Stomach (tissue), 4 donors: Measurements from ENCODE around the gene CLTA.

Experiments
- POLR2A ChIP-seq, 4 donors: fragments of 450-650 bp; IDR thresholded peaks; one replicate each; pipeline ENCODE4 v1.6.1; 2016; ENCODE audit warnings: antibody characterized with exemption in 4 of 4, control low read depth in 2 of 4, mild to moderate bottlenecking in 1 of 4, moderate library complexity in 1 of 4
- POLR2AphosphoS5 ChIP-seq, 3 donors: sonication (generic); formaldehyde crosslinking; IDR thresholded peaks; one replicate each; pipeline ENCODE4 v1.6.1; 2016; ENCODE audit warnings: antibody characterized with exemption in 3 of 3
- TF ChIP-seq, protein P1 (sequence below), 7 experiments: fragments of 450-650 bp in 4 of 7; fragments of 200-600 bp in 3 of 7; sonication (generic) in 3 of 7; IDR thresholded peaks; one replicate each; pipeline ENCODE4 v1.5.1; 2016 to 2019; ENCODE audit warnings: antibody characterized with exemption in 7 of 7, control low read depth in 2 of 7, mild to moderate bottlenecking in 1 of 7

DNA sequence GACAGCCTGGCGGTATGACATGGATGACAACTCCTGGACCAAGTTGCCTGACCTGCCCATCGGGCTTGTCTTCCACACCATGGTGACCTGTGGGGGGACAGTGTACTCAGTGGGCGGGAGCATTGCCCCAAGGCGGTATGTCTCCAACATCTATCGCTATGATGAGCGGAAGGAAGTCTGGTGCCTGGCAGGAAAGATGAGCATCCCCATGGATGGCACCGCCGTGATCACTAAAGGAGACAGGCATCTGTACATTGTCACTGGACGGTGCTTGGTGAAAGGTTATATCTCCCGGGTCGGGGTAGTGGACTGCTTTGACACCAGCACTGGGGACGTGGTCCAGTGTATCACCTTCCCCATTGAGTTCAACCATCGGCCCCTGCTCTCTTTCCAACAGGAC, 20.2 kb upstream of the CLTA start:
- TF ChIP-seq, protein P1, sequence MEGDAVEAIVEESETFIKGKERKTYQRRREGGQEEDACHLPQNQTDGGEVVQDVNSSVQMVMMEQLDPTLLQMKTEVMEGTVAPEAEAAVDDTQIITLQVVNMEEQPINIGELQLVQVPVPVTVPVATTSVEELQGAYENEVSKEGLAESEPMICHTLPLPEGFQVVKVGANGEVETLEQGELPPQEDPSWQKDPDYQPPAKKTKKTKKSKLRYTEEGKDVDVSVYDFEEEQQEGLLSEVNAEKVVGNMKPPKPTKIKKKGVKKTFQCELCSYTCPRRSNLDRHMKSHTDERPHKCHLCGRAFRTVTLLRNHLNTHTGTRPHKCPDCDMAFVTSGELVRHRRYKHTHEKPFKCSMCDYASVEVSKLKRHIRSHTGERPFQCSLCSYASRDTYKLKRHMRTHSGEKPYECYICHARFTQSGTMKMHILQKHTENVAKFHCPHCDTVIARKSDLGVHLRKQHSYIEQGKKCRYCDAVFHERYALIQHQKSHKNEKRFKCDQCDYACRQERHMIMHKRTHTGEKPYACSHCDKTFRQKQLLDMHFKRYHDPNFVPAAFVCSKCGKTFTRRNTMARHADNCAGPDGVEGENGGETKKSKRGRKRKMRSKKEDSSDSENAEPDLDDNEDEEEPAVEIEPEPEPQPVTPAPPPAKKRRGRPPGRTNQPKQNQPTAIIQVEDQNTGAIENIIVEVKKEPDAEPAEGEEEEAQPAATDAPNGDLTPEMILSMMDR (IDR thresholded peaks at IDR 0.05): no peak
- TF ChIP-seq POLR2AphosphoS5 (IDR thresholded peaks at IDR 0.05) (no peak), POLR2A (IDR thresholded peaks at IDR 0.05) (no peak)
